ENCODE results near the gene SORCS2. TPM values are rescaled to one million over a fixed set of nuclear protein-coding genes. Genes with fewer than 3 reads are reported as not detected.

SORCS2 gene
- total RNA-seq, 2 experiments from 2014 or later = 0.03 TPM; not detected in 1

DNA sequence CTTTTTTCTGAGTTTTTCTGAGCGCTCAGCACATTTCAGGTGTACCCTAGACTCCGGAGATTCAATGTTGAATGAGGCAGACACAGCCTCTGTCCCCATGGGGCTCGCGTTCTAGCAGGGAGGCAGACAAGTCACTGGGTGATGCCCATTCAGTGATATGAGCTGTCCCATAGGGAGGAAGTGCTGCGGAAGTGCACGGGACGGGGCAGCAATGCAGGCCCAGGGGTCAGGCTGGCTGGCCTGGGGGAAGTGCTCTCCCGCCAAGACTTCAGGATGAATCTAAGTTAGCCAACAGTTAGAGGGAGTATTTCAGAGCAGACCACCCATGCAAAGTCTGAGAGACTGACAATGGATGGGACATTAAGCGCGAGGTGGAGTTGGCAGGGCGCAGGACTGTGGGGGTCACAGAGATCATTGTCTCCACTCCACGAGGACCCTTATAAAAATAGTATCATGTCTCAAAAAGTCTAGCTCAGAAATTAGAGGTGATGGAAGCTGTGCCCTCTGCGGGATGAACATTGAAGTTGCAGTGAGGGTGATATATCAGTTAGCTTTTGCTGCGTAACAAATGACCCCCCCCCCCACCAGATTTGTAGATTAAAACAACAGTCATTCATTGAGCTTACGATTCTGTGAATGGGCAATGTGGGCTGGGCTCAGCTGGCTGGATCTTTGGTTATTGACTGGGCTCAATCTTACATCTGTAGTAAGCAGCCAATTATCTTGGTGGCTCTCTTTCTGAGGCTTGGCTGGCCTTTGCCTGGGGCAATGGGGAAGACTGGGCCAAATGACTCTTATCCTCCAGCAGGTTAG is 226.0 kb downstream of the SORCS2 start:
- H3K4me2 ChIP-seq (ENCODE audit: low read length) = no peak overlapping the region
- H3K79me2 ChIP-seq (ENCODE audit: insufficient read depth, low read depth, low read length) = no peaks in the 10 kb centered on the region
- TF ChIP-seq, protein P1, sequence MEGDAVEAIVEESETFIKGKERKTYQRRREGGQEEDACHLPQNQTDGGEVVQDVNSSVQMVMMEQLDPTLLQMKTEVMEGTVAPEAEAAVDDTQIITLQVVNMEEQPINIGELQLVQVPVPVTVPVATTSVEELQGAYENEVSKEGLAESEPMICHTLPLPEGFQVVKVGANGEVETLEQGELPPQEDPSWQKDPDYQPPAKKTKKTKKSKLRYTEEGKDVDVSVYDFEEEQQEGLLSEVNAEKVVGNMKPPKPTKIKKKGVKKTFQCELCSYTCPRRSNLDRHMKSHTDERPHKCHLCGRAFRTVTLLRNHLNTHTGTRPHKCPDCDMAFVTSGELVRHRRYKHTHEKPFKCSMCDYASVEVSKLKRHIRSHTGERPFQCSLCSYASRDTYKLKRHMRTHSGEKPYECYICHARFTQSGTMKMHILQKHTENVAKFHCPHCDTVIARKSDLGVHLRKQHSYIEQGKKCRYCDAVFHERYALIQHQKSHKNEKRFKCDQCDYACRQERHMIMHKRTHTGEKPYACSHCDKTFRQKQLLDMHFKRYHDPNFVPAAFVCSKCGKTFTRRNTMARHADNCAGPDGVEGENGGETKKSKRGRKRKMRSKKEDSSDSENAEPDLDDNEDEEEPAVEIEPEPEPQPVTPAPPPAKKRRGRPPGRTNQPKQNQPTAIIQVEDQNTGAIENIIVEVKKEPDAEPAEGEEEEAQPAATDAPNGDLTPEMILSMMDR (conservative IDR thresholded peaks at IDR 0.05; ENCODE audit: low read length) = no peak
- TF ChIP-seq EZH2phosphoT487 (IDR thresholded peaks at IDR 0.05; ENCODE audit: borderline replicate concordance, low read depth, low read length) = no peak
- H3K9me3 ChIP-seq (ENCODE audit: low read length) = no peaks in the 10 kb centered on the region
- no TSS peak for BruUV-seq (replicated peaks)
- no peaks in the 10 kb centered on the region for H3K9me2 ChIP-seq (ENCODE audit: insufficient read depth, low read length)
- intact Hi-C loops (cut with micrococcal nuclease; ENCODE audit: unreplicated experiment) = no loop called here
- ChIA-PET CTCF (ENCODE audit: unreplicated experiment) (interaction anchor here (0.5 kb wide), 1 partner anchor 213 kb away, joined by 7 read pairs; no protein-coding TSS in a partner anchor), POLR2A (no interaction called here)
- no peak overlapping the region for H2AFZ ChIP-seq (ENCODE audit: low read length)
- H3K27ac ChIP-seq (ENCODE audit: low read depth, low read length, poor library complexity, severe bottlenecking) = no peak overlapping the region
- no peaks in the 10 kb centered on the region for H4K20me1 ChIP-seq (ENCODE audit: insufficient read depth, low read length)
- no peak for DNase-seq (ENCODE audit: low spot score)
- H3K36me3 ChIP-seq (ENCODE audit: insufficient read depth, low read length) = no peaks in the 10 kb centered on the region
- no peaks in the 10 kb centered on the region for H3K4me1 ChIP-seq (ENCODE audit: insufficient read depth, low read length, poor library complexity, severe bottlenecking)
- no peak overlapping the region for H3K4me3 ChIP-seq (ENCODE audit: low read depth, low read length, poor library complexity, severe bottlenecking)

DNA sequence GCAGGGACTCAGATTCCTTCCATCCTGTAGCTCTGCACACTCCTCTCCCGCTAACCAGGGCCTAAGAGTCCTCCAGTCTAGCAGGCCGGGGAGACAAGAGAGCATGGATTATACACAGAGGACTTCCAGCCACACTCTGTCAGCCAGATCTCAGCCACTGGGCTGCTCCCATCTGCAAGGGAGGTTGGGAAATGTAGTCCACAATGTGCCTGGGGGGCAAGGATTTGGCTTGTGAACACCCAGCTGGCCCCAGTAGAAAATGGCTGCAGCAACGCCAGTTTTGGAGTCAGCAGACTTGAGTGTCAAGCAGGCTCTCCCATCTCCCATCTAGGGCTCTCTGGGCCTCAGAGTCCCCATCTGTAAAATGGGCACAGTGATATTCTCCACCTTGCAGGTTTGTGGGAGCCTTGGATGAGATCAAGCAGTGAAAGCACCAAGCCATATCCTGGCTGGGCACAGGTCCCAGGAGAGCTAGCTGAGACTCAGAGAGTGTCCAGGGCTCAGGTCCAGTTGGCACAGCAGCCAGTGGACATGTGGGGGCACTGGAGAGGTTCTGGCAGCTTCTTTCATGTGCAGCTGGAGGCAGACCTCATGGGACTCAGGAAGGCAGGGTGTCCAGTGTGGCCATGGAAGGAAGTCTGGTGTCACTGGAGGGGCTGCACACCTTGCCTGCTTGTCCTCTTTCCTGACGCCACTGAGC is 227.8 kb downstream of the SORCS2 start:
- H3K4me3 ChIP-seq (ENCODE audit: low read depth, low read length, poor library complexity, severe bottlenecking) = no peak overlapping the region
- POLR2A ChIA-PET = no interaction called here
- no peak overlapping the region for H3K4me2 ChIP-seq (ENCODE audit: low read length)
- no TSS peak for BruUV-seq (replicated peaks)
- H4K20me1 ChIP-seq (ENCODE audit: insufficient read depth, low read length) = no peaks in the 10 kb centered on the region
- CTCF ChIA-PET (ENCODE audit: unreplicated experiment) = no interaction called here
- no peak for TF ChIP-seq EZH2phosphoT487 (IDR thresholded peaks at IDR 0.05; ENCODE audit: borderline replicate concordance, low read depth, low read length)
- TF ChIP-seq, protein P1 (conservative IDR thresholded peaks at IDR 0.05; ENCODE audit: low read length) = no peak
- H3K4me1 ChIP-seq (ENCODE audit: insufficient read depth, low read length, poor library complexity, severe bottlenecking) = no peaks in the 10 kb centered on the region
- no peak overlapping the region for H2AFZ ChIP-seq (ENCODE audit: low read length)
- no peaks in the 10 kb centered on the region for H3K9me3 ChIP-seq (ENCODE audit: low read length)
- H3K9me2 ChIP-seq (ENCODE audit: insufficient read depth, low read length) = no peaks in the 10 kb centered on the region
- no peaks in the 10 kb centered on the region for H3K79me2 ChIP-seq (ENCODE audit: insufficient read depth, low read depth, low read length)
- H3K27ac ChIP-seq (ENCODE audit: low read depth, low read length, poor library complexity, severe bottlenecking) = no peak overlapping the region
- H3K36me3 ChIP-seq (ENCODE audit: insufficient read depth, low read length) = no peaks in the 10 kb centered on the region
- DNase-seq (ENCODE audit: low spot score) = no peak
- intact Hi-C loops (cut with micrococcal nuclease; ENCODE audit: unreplicated experiment) = no loop called here

GRCh38 chr4:7420661-7421040 is 228.3 kb downstream of the SORCS2 start:
- DNase-seq (ENCODE audit: low spot score) = no peak
- Histone ChIP-seq H3K27ac (ENCODE audit: low read depth, low read length, poor library complexity, severe bottlenecking) (no peak overlapping the region), H3K36me3 (ENCODE audit: insufficient read depth, low read length) (no peaks in the 10 kb centered on the region), H3K4me2 (ENCODE audit: low read length) (no peak overlapping the region), H3K9me3 (ENCODE audit: low read length) (no peaks in the 10 kb centered on the region), H3K4me3 (ENCODE audit: low read depth, low read length, poor library complexity, severe bottlenecking) (no peak overlapping the region), H3K9me2 (ENCODE audit: insufficient read depth, low read length) (no peaks in the 10 kb centered on the region), H3K4me1 (ENCODE audit: insufficient read depth, low read length, poor library complexity, severe bottlenecking) (no peaks in the 10 kb centered on the region), H4K20me1 (ENCODE audit: insufficient read depth, low read length) (no peaks in the 10 kb centered on the region), H3K79me2 (ENCODE audit: insufficient read depth, low read depth, low read length) (no peaks in the 10 kb centered on the region), H2AFZ (ENCODE audit: low read length) (no peak overlapping the region)
- ChIA-PET CTCF (ENCODE audit: unreplicated experiment) (no interaction called here), POLR2A (no interaction called here)
- BruUV-seq (replicated peaks) = no TSS peak
- intact Hi-C loops (cut with micrococcal nuclease; ENCODE audit: unreplicated experiment) = no loop called here
- TF ChIP-seq EZH2phosphoT487 (IDR thresholded peaks at IDR 0.05; ENCODE audit: borderline replicate concordance, low read depth, low read length) = no peak
- TF ChIP-seq, protein P1 (conservative IDR thresholded peaks at IDR 0.05; ENCODE audit: low read length) = no peak

All from OCI-LY7 (cell line).